ENCODE results near the gene ZNF724. TPM values are rescaled to one million over a fixed set of nuclear protein-coding genes. Genes with fewer than 3 reads are reported as not detected.
"Not testable (repeated sequence)": the region's sequence is repeated elsewhere in the genome, so short reads cannot be mapped to it uniquely, and the experiment has no call there.

ZNF724 gene
- total and polyA plus RNA-seq, 4 experiments from 2014 or later: 1.9 to 6.1 (median 3.8) TPM

GRCh38 chr19:23283925-23284324, 33.7 kb upstream of the ZNF724 start:
- peaks cover 0 to 3% of the 10 kb centered on the region in 2 donors for H3K27me3 Mint-ChIP-seq
- H3K9me3 ChIP-seq (ENCODE audit: control insufficient read depth in 1 of 2, low read length in 2 of 2): no peaks in the 10 kb centered on the region
- H3K36me3 Mint-ChIP-seq: no peaks in the 10 kb centered on the region
- no peak overlapping the region for H3K27ac ChIP-seq (ENCODE audit: low read depth, low read length)
- CTCF ChIA-PET (ENCODE audit: partially characterized antibody): interaction anchor here (0.6 to 2.1 kb wide), 4 partner anchors 10 to 43 kb away, joined by 3 to 18 read pairs (median 3); no protein-coding TSS in a partner anchor
- H3K4me1 Mint-ChIP-seq: peaks cover 12 to 25% (median 21%) of the 10 kb centered on the region in 4 donors
- H3K9me3 Mint-ChIP-seq: peaks cover 0 to 22% (median 5%) of the 10 kb centered on the region in 8 donors
- intact Hi-C loops (cut with micrococcal nuclease): loop anchor here (1.0 kb wide), 1 partner anchor 11 kb away; no protein-coding TSS in a partner anchor
- no peak overlapping the region for H3K27ac Mint-ChIP-seq
- POLR2A ChIA-PET (ENCODE audit: partially characterized antibody): interaction anchor here (0.5 to 1.7 kb wide), 3 partner anchors 10 to 34 kb away, joined by 3 to 9 read pairs (median 3); partner anchors contain the start of gene ZNF724
- no peak overlapping the region for H3K4me3 ChIP-seq (ENCODE audit: low read length in 2 of 2)
- no peaks in the 10 kb centered on the region for H3K27me3 ChIP-seq (ENCODE audit: insufficient read depth, low read length)
- peaks cover 8% of the 10 kb centered on the region for H3K4me1 ChIP-seq (ENCODE audit: insufficient read depth, low read length)
- peak; percentile 47 to 62 (median 59) for DNase-seq
- H3K4me3 Mint-ChIP-seq: peak overlapping the region in 5 of 8 donors; percentile 3 to 53 (median 21)
- no peaks in the 10 kb centered on the region for H3K36me3 ChIP-seq (ENCODE audit: insufficient read depth, low read length)

DNA sequence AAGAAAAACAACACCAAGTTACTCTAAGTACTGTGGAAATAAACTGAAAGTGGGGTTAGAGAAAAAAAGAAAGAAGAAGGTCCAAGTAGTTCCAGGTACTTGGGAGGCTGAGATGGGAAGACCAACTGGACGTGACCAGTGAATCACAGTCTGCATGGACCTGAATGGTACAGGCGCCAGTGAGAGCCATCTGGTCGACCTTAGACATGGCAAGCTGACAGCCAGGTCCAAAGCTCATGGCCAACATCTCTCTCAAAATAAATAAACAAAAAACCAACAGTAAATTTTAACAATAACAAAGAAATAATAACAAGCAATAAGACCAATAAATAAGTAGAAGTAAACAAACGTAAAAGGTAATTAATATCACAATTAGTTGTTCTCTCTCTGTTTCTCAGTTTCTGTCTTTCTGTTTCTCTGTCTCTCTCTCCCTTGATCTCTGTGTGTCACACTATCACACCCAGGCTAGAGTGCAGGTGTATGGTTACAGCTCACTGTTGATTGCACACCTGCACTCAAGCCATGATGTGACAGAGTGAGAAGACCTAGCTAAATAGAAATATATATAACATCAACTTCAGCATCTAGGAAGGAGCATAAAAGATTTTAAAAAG, 31.6 kb upstream of the ZNF724 start:
- no peak overlapping the region for H3K4me3 ChIP-seq (ENCODE audit: low read length in 2 of 2)
- Mint-ChIP-seq H3K36me3 (no peaks in the 10 kb centered on the region), H3K27ac (peak overlapping the region in 1 of 7 donors; percentile 43), H3K27me3 (peaks cover 0 to under 1% of the 10 kb centered on the region in 2 donors), H3K4me1 (peaks cover 12 to 28% (median 21%) of the 10 kb centered on the region in 4 donors), H3K4me3 (peak overlapping the region in 2 of 8 donors; percentile 34 to 45), H3K9me3 (peaks cover 0 to 13% (median 4%) of the 10 kb centered on the region in 8 donors)
- H3K36me3 ChIP-seq (ENCODE audit: insufficient read depth, low read length): no peaks in the 10 kb centered on the region
- ChIA-PET CTCF (ENCODE audit: partially characterized antibody) (interaction anchor here (0.9 to 1.2 kb wide), 3 partner anchors 8 to 521 kb away, joined by 3 to 8 read pairs (median 4); no protein-coding TSS in a partner anchor), POLR2A (ENCODE audit: partially characterized antibody) (no interaction called here)
- H3K27me3 ChIP-seq (ENCODE audit: insufficient read depth, low read length): no peaks in the 10 kb centered on the region
- peaks cover 8% of the 10 kb centered on the region for H3K4me1 ChIP-seq (ENCODE audit: insufficient read depth, low read length)
- H3K9me3 ChIP-seq (ENCODE audit: control insufficient read depth in 1 of 2, low read length in 2 of 2): no peaks in the 10 kb centered on the region
- DNase-seq: no peak
- H3K27ac ChIP-seq (ENCODE audit: low read depth, low read length): no peak overlapping the region
- intact Hi-C loops (cut with micrococcal nuclease): no loop called here

DNA sequence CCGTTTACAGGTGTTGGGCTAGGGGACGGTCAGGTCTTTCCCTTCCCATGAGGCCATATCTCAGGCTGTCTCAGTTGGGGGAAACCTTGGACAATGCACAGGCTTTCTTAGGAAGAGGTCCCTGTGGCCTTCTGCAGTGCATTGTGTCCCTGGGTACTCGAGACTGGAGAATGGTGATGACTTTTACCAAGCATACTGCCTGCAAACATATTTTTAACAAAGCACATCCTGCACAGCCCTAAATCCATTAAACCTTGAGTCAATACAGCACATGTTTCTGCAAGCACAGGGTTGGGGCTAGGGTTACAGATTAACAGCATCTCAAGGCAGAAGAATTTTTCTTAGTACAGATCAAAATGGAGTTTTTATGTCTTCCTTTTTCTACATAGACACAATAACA, 27.9 kb upstream of the ZNF724 start:
- H3K9me3 Mint-ChIP-seq; POLR2A ChIA-PET (ENCODE audit: partially characterized antibody); H3K36me3 Mint-ChIP-seq; H3K27ac Mint-ChIP-seq; H3K9me3 ChIP-seq (ENCODE audit: control insufficient read depth in 1 of 2, low read length in 2 of 2); intact Hi-C loops (cut with micrococcal nuclease); H3K4me3 Mint-ChIP-seq; H3K27ac ChIP-seq (ENCODE audit: low read depth, low read length); H3K27me3 ChIP-seq (ENCODE audit: insufficient read depth, low read length); H3K27me3 Mint-ChIP-seq; DNase-seq; H3K4me3 ChIP-seq (ENCODE audit: low read length in 2 of 2); H3K36me3 ChIP-seq (ENCODE audit: insufficient read depth, low read length); CTCF ChIA-PET (ENCODE audit: partially characterized antibody); H3K4me1 ChIP-seq (ENCODE audit: insufficient read depth, low read length): not testable (repeated sequence)
- peaks cover 15 to 42% (median 22%) of the 10 kb centered on the region in 4 donors for H3K4me1 Mint-ChIP-seq

DNA sequence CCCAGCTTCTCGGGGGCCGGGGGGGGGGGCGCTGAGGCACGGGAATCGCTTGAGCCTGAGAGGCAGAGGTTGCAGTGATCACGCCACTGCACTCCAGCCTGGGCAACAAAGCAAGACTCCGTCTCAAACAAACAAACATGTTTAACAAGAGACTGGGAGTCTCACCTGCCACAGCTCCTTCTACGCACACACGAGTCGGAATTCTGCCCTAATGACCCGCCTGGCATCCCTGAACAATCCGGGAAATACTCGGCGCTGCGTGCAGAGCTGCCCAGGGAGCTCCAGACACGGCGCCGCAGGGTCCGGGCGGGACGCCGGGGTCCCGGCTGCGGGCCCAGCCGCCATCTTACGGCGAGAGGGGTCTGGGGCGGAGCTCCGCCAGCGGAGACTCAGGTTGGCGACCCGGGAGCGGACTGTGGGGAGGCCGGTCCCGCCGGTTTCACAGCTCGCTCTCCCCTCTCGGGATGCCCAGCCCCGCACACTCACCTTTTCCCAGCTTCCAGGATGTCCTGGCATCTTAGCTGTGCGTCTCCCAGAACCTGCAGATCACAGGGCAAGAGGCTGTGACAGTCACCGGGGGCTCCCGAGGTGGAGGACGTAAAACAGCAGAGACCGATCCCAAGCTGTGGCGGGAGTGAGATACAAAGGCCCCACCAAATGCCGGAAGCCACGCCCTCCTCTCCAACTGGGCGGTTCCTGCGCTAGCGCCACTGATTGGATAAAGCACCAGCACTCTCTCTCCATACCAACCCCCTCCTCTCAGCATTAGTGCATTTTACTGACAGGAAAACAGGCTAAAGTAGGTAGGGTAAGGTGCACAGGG, 23.6 kb upstream of the ZNF724 start:
- DNase-seq: peak; percentile 89 to 94 (median 90)
- Mint-ChIP-seq H3K4me1 (peaks cover 21 to 55% (median 30%) of the 10 kb centered on the region in 4 donors), H3K9me3 (peaks cover 0 to 1% (median 0%) of the 10 kb centered on the region in 8 donors), H3K27ac (peak overlapping the region; percentile 93 to 97 (median 97)), H3K36me3 (peaks cover 11 to 38% of the 10 kb centered on the region in 2 donors), H3K27me3 (no peaks in the 10 kb centered on the region), H3K4me3 (peak overlapping the region; percentile 96 to 99 (median 98))
- ChIA-PET CTCF (ENCODE audit: partially characterized antibody) (interaction anchor here (0.6 to 1.8 kb wide), 10 partner anchors 8 to 414 kb away, joined by 3 to 18 read pairs (median 4); partner anchors contain the start of genes ZNF675, ZNF724 and ZNF91), POLR2A (ENCODE audit: partially characterized antibody) (interaction anchor here (0.6 to 3.9 kb wide), 15 partner anchors 10 to 1768 kb away, joined by 3 to 61 read pairs (median 8); partner anchors contain the start of genes ZNF254, ZNF429, ZNF675 and ZNF681)
- H3K27me3 ChIP-seq (ENCODE audit: insufficient read depth, low read length): no peaks in the 10 kb centered on the region
- peaks cover 4% of the 10 kb centered on the region for H3K36me3 ChIP-seq (ENCODE audit: insufficient read depth, low read length)
- H3K4me1 ChIP-seq (ENCODE audit: insufficient read depth, low read length): peaks cover 21% of the 10 kb centered on the region
- no peaks in the 10 kb centered on the region for H3K9me3 ChIP-seq (ENCODE audit: control insufficient read depth in 1 of 2, low read length in 2 of 2)
- peak overlapping the region; percentile 94 to 99 for H3K4me3 ChIP-seq (ENCODE audit: low read length in 2 of 2)
- intact Hi-C loops (cut with micrococcal nuclease): loop anchor here (1.0 to 2.0 kb wide), 6 partner anchors 10 to 760 kb away; partner anchors contain the start of genes ZNF675, ZNF724 and ZNF91
- peak overlapping the region; percentile 92 for H3K27ac ChIP-seq (ENCODE audit: low read depth, low read length)

- H3K9me3 Mint-ChIP-seq: peaks cover 0 to 1% (median 0%) of the 10 kb centered on the region in 8 donors
- H3K4me3 Mint-ChIP-seq: peak overlapping the region; percentile 96 to 99 (median 98)
- peak overlapping the region; percentile 91 to 96 (median 94) for H3K27ac Mint-ChIP-seq
- peak in 3 of 5 donors; percentile 15 to 23 (median 18) for DNase-seq
- POLR2A ChIA-PET (ENCODE audit: partially characterized antibody): interaction anchor here (0.6 to 3.9 kb wide), 13 partner anchors 11 to 814 kb away, joined by 3 to 61 read pairs (median 9); partner anchors contain the start of genes ZNF254, ZNF675, ZNF681 and ZNF724
- intact Hi-C loops (cut with micrococcal nuclease): loop anchor here (1.0 kb wide), 3 partner anchors 11 to 489 kb away; partner anchors contain the start of gene ZNF91
- no peaks in the 10 kb centered on the region for H3K27me3 Mint-ChIP-seq
- peaks cover 14 to 41% of the 10 kb centered on the region in 2 donors for H3K36me3 Mint-ChIP-seq
- peaks cover 4% of the 10 kb centered on the region for H3K36me3 ChIP-seq (ENCODE audit: insufficient read depth, low read length)
- no peaks in the 10 kb centered on the region for H3K27me3 ChIP-seq (ENCODE audit: insufficient read depth, low read length)
- peaks cover 21% of the 10 kb centered on the region for H3K4me1 ChIP-seq (ENCODE audit: insufficient read depth, low read length)
- H3K9me3 ChIP-seq (ENCODE audit: control insufficient read depth in 1 of 2, low read length in 2 of 2): no peaks in the 10 kb centered on the region
- CTCF ChIA-PET (ENCODE audit: partially characterized antibody): interaction anchor here (0.6 to 1.8 kb wide), 9 partner anchors 9 to 413 kb away, joined by 3 to 18 read pairs (median 3); partner anchors contain the start of genes ZNF675, ZNF724 and ZNF91
- peaks cover 21 to 55% (median 30%) of the 10 kb centered on the region in 4 donors for H3K4me1 Mint-ChIP-seq
- peak overlapping the region; percentile 22 to 99 for H3K4me3 ChIP-seq (ENCODE audit: low read length in 2 of 2)
- H3K27ac ChIP-seq (ENCODE audit: low read depth, low read length): peak overlapping the region; percentile 92
Observed at GRCh38 chr19:23273022-23273589, 22.9 kb upstream of the ZNF724 start.

DNA sequence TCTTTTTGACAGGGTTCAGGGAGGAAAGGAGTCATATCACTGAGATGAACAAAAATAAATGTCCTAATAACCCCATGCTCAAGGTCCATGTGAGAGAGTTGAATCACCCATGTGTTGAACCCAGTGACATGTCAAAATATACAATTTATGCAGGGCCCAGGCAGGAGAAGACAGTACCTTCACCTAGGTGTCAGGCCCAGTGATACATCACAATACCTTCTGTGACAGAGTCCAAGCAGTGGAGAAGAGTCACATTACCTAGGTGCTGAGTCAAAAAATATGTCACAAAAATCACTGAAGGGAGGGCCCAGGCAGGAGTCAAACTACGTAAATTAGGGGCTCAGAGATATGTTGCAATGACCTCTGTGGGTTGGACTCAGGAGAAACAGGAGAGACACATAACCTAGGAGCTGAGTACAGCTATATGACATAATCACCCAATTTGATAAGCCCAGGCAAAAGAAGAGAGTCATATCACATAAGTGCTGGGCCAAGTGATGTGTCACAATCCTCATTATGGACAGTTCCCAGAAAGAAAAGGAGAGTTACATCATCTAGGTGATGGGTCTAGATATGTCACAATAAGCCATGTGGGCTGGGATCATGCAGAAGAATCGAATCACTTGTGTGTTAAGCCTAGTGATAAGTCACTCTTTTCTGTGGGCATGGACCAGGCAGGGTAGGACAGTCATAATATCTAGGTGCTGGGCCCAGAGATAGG, 13.8 kb upstream of the ZNF724 start:
- Mint-ChIP-seq H3K27ac (peak overlapping the region in 1 of 7 donors; percentile 8), H3K4me3 (no peak overlapping the region), H3K4me1 (peaks cover 0 to 6% (median 3%) of the 10 kb centered on the region in 4 donors), H3K27me3 (no peaks in the 10 kb centered on the region), H3K9me3 (peaks cover 0 to 2% (median 0%) of the 10 kb centered on the region in 8 donors), H3K36me3 (peaks cover 40 to 61% of the 10 kb centered on the region in 2 donors)
- no peaks in the 10 kb centered on the region for H3K27me3 ChIP-seq (ENCODE audit: insufficient read depth, low read length)
- no peak overlapping the region for H3K4me3 ChIP-seq (ENCODE audit: low read length in 2 of 2)
- ChIA-PET CTCF (ENCODE audit: partially characterized antibody) (no interaction called here), POLR2A (ENCODE audit: partially characterized antibody) (interaction anchor here (1.2 kb wide), 1 partner anchor 11 kb away, joined by 3 read pairs; no protein-coding TSS in a partner anchor)
- no peaks in the 10 kb centered on the region for H3K9me3 ChIP-seq (ENCODE audit: control insufficient read depth in 1 of 2, low read length in 2 of 2)
- H3K4me1 ChIP-seq (ENCODE audit: insufficient read depth, low read length): no peaks in the 10 kb centered on the region
- DNase-seq: no peak
- H3K36me3 ChIP-seq (ENCODE audit: insufficient read depth, low read length): peaks cover 28% of the 10 kb centered on the region
- intact Hi-C loops (cut with micrococcal nuclease): no loop called here
- no peak overlapping the region for H3K27ac ChIP-seq (ENCODE audit: low read depth, low read length)
